HG03571 (cell line): ENCODE results near the gene ARHGAP15.
A peak's percentile ranks its signal among the peaks of the same experiment; 100 is the strongest.

Experiments used
- ATAC-seq: cut with Tn5 transposase; IDR thresholded peaks from one replicate; pipeline ENCODE4 v1.9.1; 2021; ENCODE audit not compliant: unreplicated experiment

ARHGAP15 gene

DNA sequence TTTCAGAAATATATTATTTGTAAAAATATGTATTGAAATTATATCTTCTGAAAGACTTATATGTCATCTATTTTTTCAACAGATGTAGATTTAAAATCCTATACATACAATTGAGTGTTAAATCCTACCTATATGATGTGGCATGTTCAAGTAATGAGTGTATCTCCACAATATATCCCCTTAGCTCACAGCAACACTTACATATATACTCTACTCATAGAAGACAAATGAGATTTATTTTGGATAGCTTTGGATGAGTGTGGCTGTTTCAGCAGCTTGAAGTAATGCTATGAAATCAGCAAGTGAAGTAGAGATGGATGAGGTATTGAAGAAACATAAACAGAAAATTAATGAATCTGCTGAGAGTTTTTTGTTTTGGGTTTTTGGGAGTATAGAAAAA lies 263.1 kb downstream of the ARHGAP15 start:
- no peak for ATAC-seq

DNA sequence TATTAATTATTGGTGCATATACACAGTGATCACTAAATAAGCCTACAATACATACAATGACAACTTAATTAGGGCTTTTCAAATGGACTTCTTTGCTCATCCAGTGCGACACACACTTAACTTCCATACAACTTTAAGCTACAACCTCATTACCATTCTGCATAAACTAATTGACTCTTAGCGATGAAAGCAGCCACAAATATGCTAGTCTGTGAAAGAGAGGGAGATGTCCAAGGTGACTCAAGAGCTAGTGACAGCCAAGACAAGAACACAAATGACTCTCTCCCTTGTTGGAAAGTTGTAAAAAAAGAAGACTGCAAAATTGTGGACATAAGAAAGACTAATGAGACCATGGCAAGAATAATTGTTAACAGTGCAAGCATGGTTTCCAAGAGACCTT lies 264.8 kb downstream of the ARHGAP15 start:
- no peak for ATAC-seq

DNA sequence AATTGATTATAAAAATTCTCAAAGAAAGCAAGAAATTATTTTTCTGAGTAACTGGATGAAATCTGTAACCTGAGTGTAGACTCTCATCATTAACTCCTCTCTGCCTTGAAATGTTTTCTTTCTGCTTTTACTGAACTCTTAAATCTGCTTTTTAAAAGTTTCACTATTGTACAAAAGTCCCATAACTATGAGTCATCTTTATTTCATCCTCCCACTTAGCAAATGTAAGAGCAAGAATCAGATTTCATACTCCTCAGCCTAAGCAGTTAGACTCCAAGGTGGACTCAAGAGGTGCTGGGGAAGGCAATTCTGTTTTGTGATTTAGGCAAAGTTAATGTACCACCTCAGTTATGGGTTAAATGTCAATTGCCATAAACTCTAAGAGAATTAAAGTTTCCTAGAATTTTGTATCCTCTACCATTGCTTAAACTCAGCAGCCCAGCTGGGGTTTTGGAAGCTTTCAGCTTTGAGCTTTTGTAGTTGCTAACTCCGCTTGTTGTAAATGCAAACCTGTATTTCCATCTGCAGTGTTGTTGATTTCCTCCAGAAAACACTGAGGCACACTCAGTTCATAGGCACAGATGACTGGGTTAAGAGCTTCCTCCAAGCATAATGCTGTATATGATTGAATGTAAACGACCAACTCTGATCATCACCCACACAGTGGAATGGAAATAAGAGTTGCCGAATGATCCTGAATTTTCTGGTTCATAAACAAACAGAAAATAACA lies 268.8 kb downstream of the ARHGAP15 start:
- ATAC-seq: no peak

DNA sequence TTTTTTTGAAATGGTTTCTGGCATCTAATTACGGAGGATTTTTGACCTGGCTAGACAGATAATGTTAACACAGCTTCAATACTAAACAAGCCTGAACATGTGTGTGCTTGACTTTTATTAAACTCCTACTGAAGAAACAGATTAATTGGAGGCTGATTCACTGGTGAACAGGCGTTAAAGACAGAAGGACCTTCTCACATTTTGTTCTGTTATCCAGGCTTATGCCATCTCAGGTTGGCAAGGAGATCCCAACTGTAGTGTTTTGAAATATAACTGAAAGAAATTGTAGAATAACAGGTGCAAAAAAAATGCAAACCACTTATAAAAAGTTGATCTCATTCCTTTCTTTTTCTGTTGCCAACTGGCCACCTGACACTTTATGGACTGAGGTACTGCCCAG lies 269.6 kb downstream of the ARHGAP15 start:
- no peak for ATAC-seq

DNA sequence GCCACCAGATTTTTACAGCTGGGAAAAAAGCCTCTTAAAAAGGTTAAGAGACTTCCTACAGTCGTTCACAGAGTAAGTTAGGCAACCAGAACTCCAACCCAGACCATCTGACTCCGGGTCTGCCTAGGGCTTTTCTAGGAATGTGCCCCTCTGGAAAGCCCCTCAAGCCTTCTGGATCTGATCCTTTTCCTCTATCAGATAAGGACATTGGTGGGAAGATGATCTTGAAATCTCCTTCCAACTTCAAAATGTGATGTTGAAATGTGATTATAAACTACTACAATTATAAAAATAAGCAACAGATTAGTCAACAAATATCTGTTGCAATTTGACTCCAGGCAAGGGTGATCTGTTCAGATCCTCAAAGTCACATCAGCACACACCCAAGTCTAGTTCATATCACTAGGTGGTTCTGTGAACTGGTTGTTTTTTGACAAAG lies 270.4 kb downstream of the ARHGAP15 start:
- no peak for ATAC-seq

DNA sequence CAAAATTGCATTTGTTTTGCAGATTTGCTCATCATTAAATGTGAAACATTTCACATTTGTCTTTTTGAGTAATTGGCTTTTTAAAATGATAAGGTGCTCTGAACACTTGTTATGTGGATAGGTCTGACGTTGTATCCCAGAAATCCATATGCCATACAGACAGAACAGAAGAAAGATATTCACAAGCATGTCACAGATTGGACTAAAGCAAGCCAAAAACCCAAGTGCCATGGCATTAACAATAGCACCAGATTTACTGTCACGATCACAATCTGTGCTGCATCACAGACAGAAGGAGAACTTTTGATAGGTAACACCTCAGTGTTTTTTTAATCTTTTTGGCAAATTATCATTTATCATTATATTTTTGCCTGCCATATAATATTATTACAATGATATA lies 272.6 kb downstream of the ARHGAP15 start:
- no peak for ATAC-seq

DNA sequence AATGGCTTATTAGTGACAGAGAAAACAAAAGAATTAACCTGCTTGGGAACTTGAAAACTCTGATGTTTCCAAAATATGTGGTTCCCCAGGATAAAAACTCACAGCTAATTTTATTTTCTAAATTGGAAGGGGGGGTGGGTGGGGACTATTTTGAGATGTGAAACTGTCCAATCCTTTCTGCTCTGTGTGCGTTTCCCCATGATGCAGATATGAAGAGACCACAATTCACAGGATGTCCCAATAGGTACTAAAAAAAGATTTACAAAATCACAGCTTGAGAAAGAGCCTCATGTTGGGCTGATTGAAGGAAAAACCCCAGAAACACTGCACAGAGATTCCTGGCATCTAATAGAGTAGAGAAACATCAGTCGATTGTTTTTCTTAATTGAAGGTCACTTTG lies 273.2 kb downstream of the ARHGAP15 start:
- no peak for ATAC-seq

DNA sequence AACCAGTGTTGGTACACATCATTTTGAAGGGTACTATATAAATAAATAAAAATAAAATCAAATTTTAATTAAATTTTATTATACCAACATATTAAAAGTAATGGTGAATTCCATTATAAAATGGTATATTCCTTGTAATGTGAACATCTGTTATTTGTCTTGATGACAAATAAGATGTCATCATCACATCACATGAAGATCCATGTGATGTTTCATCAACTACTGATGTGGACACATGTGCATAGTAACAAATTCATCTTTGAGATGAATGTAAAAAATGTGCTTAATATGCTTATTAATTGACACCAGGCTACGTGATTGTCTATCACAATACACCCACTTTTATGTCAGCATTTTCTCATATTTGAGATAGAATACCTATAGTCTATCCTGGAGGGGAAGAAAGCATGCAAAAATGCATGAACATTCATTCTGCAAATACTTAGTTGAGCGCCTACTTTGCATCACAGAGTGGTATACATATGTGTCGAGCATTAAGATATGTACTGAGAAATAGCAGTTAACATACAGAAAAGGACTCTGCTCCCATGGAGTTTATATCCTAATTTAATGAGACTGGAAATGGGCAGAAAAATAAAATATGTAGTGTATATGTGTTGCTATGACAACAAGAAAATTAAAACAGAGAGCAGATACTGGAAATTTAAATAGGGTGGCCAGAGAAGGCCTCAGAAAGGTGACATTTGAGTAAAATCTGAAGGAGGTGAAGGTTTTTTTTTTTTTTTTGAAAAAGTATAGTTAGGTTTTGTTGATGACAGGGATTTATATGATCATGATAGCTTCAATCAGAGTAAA lies 281.1 kb downstream of the ARHGAP15 start:
- ATAC-seq: no peak

DNA sequence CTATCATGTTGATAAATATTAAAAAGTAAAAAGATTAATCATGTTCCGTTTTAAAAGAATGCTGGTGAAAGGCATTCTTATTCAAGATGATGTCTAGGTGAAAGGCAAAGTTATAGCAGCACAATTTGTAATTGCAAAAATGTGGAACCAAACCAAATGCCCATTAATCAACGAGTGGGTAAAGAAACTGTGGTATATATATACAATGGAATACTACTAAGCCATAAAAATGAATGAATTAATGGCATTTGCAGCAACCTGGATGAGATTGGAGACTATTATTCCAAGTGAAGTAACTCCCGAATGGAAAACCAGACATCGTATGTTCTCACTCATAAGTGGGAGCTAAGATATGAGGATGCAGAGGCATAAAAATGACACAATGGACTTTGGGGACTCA lies 286.4 kb downstream of the ARHGAP15 start:
- no peak for ATAC-seq

DNA sequence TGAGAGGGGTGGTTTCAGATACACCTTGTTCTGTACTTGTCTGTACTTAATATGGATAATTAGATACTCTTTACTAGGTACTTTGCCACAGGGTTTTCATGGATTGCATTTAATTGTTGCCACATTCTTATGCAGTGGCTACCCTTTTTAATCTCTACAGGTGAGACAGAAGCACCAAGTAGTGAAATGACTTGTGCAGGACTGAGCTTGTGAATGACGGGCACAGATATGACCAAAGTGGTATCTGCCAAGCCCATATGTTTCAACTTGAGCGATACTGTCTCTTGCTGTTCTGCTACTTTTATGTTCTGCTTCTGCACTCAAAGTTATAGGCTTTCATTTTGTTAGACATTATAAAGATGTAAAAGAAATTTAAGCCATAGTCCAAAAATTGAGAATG lies 288.2 kb downstream of the ARHGAP15 start:
- no peak for ATAC-seq

DNA sequence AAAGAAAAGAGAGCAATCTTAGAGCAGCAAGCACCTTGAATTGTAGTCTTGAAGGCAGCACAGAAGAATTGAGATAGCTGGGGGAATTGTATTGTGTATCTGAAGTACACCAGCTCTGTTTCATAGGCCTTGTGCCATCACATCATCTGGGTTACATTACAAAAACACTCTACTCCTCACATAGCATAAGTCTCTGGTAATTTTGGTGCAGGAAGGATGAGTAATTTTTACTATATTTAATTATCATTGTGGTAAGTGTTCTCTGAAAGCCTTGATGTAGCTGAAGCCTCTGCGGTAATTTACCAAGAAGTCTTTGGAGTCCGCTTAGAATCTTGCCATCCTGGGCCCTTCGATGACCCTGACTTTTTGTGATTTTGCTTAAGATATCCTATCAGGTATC lies 291.1 kb downstream of the ARHGAP15 start:
- no peak for ATAC-seq

DNA sequence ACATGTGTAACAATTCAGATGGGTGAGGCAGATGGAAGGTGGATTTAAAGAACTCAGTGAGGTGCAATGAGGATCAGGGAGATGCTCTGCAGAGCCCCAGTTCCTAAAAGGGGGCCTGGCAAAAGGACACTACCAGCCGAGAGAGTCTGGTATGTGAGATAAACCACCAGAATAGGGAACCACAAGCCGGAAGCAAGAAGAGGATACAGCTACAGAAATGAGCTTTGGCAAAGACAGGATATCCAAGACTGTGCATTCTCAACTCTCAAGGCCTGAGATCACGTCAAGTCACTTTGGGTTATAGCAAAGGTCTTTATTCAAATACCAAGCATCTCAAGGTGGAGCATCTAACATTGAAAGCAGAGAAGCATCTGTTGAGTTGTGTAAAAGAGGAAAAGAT lies 293.5 kb downstream of the ARHGAP15 start:
- peak; percentile 67 for ATAC-seq

DNA sequence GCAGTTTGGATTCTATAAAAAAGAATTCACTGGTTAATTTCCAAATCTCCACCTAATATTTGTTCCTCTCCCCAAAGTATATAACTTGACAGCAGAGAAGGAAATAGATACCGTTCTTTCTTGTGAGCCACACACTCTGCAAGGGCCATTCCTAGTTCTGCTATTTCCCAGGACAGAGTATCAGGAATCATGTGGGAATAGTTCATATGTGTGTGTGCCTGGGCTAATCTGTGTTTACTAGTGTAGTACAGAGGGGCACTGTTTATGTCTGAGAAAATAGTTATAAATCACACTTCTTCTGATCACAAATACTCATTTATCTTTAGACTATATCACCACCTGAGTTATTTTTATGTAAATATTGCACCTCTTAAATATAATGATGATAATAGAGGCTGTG lies 296.7 kb downstream of the ARHGAP15 start:
- no peak for ATAC-seq

DNA sequence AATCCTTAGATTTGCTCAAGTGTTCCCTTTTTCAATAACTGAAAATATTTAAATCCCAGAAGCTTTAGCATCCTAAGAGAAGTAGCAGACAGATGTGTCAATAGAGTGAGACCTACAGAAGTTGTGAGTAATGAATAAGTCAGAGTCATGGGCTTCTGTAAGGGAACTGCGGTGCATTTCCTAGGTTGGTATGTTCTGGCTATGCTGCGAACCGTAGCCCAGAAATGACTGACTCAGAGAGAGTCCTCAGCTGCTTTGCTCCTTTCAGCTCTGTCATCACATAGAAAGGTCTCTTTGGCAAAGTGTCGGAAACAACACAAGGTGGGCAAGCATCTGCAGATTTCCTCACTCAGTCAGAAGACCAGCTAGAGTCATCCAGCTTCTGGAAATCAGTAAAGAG lies 297.1 kb downstream of the ARHGAP15 start:
- no peak for ATAC-seq

DNA sequence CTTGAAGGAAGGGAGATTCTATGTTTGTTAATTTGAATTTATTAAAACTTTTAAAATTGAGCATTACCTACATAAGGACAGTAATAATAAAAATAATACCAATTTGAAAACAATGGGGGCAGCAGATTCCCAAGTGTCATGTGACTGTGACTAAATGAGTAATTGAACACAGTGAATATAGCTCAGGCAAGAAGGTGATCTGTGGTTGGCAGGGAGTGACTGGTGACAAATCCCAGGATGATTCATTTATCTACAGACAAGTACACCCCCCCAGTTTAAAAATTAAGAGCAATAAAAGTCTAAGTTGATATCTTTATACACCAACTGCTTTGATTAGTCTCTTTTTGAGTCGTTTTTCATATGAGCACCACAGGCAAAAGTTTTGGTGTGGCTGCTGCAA lies 299.5 kb downstream of the ARHGAP15 start:
- ATAC-seq: no peak

DNA sequence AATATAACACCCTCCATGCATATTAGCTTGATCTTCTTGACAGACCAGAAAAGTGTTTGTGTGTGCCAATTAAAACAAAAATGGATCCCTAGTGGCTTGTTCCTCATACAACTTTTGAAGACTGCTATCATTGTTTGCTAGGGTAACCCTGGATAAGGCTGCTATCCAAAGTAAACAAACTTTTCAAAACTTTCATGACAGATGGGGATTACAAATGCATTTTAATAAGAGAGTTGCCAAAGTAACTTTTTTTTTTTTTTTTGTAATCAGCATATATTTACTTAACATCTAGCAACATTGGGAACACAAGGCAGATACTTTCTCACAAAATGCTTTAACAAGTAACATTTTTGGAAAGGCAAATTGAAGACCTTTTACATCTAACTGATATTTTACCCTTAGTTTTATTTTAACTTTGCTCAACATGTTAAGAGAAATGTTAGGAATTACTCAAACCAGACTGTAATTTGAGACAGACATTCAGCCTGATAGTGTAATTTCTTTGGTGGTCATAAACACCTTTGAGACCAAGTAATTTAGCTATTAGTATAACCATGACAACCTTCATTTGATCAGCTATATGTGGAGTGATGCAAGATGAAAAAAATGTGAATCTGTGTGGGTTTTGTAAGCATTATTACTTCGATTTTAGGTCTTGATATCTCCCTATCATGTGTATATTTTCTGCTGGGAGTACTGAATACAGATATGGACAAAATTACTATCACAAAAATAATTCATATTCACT lies 300.9 kb downstream of the ARHGAP15 start:
- ATAC-seq: no peak

DNA sequence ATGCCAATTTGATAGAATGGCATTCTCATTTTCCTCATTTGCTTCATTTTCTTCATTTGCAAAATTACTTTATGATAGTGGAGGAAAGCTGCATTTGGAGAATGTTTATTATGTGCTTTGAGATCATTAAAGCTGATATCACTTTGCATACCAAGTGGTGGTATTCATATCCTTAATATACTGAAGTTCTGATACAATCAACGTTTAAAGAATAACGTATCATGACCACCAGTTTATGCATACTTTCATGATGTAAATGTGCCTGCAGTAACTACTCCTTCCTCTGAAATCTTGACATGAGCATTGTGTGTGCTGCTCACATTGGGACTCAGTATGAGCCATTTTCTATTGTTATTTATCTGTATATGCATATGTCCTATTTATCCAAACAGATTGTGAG lies 302.1 kb downstream of the ARHGAP15 start:
- ATAC-seq: no peak

DNA sequence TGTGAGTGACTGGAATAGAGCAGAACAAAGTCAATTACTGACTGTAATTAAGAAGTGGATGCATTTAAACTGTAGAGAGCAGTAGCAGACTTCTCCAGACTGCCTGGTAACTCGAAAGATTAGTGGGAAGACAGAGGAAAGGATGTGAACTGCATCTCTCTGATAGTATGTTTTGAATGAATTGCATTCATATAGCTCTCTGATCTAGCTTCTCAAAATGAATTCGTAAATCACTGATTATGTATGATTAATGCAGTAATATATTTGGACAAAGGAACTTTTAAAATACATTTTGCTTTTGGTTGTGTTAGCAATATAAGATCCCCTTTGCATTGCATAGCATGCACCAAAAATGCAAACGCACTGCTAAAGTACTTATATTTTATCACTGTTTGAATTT lies 304.0 kb downstream of the ARHGAP15 start:
- no peak for ATAC-seq

DNA sequence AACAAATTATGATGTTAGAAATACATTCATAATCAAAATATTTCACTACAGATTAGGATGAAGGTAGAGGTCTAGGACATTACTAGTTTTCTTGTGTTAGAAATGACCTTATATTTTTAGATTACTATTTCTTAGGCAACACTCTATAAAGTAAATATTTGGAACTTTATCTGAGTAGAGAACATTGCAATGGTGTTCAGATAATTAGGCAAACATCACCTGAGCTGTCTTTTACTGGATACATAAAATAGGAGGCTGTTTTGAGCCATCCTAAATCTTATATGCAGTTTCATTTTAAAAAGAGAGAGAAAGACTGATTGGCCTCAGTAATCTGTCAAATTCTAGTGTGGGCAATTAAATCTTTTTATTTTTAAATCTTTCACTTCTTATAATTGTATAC lies 304.6 kb downstream of the ARHGAP15 start:
- no peak for ATAC-seq

DNA sequence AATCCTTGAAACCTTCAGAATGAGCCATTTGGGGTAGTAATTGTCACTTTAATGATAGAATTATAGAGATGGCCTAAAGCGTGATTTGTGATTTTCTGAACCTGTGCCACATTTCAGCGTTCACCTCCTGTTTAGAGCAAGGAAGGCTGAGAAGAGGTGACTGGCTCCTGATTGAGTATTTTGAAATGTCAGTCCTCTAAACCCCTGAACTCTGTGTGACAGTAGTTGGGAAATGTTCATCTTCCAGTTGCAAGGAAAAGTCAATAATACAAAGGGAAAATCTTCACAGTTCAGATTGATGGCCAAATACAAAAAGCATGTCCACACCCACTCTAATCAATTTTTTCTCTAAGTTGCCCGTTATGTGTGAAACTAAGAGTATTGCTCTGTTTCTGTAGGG lies 305.2 kb downstream of the ARHGAP15 start:
- no peak for ATAC-seq

DNA sequence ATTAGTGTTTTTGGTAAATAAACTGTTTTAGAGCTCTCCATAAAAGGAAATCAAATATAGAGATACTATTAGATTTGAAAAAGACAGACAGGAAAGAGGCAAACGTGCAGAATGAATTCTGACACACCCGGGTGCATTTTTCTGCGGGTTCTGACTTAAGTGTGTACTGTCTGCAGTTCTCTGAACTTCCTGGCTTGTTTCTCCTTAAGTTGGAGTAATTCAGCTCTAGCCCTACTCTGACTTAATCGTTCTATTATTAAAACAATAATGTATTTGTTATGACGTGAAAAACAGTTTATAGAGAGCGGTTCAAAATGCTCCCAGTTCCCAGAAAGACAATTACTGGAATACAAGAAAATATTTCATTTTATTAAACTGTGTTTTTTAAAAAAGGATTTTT lies 305.9 kb downstream of the ARHGAP15 start:
- no peak for ATAC-seq

DNA sequence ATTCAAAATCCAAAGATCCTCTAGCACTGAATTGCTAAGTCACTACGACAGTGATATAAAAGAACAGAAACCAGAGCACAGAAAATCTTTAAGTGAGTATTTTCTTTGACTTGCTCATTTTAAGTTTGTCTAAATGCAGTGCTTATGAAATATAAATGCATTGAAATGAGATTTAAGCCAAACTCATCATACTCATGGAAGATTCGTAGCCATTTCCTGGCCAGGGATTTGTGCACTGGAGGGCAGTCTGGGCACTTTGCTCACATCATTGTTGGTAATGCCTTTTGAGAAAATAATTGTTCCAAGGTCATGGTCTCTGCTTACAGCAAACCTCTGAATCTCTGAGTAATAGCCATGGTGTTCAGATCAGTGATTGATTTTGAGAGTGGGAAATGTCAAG lies 307.7 kb downstream of the ARHGAP15 start:
- ATAC-seq: no peak
